Limb (tissue), 2 donors: ENCODE results near the gene CNNM2.
"Not testable (repeated sequence)": the region's sequence is repeated elsewhere in the genome, so short reads cannot be mapped to it uniquely, and the experiment has no call there.

Source experiments
- DNase-seq, 2 donors: peaks; one replicate each; pipeline ENCODE4 v3.0.0-alpha.2; 2016; ENCODE audit errors: extremely low spot score in 2 of 2

CNNM2 gene

DNA sequence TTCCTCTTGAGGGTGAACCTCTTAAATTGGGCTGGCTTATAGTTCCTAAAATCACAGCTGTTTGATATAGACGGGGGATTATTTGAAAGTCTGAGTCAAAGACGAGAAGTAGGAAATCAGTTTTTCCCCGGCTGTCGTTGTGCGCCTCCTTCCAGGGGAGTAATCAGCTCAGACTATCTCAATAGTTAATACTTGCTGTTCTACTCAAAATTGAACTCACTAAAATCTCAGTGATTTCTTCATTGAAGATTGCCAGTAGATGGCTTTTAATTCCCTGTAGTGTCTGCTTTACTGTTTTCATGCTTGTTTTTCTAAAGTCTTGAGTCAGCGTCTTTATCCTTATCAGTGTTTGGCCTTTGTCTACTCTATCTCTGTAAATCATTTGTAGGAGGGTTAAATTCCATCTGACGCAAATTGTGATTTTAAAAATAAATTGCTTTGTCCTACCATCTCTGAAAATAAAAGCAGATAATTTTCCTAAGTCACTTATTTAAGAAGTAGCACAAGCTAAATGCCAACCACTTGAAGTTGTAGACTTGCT is 47.3 kb downstream of the CNNM2 start:
- DNase-seq: no peak

GRCh38 chr10:102967123-102967522 is 49.0 kb downstream of the CNNM2 start:
- no peak for DNase-seq

DNA sequence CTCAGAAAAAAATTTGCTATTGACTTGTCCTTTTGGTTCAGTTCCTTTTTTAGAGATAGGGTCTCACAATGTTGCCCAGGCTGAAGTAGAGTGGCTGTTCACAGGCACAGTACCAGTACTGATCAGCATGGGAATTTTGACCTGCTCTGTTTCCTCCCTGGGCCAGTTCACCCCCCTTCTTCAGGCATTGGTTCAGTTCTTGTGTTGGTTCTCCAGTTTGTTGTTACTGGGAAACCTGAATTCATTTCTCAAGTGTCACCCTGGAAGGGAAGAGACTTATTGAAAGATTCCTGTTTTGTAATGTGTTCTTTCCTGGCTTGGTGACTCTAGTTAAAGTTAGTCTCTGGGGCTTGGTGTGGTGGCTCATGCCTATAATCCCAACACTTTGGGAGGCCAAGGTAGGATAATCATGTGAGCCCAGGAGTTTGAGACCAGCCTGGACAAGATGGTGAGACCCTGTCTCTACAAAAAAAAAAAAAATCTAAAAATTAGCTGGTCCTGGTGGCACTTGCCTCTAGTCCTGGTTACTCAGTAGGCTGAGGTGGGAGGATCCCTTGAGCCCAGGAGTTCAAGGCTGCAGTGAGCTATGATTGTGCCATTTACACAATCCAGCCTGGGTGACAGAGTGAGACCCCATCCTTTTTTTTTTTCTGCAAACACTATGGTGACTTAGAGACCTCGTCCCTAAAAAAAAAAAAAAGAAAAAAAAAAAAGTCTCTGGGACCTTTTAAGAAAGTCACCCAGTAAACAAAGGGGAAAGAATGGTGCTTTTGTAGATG is 52.7 kb downstream of the CNNM2 start:
- DNase-seq: no peak

GRCh38 chr10:102975483-102976379 is 57.6 kb downstream of the CNNM2 start:
- DNase-seq: no peak

DNA sequence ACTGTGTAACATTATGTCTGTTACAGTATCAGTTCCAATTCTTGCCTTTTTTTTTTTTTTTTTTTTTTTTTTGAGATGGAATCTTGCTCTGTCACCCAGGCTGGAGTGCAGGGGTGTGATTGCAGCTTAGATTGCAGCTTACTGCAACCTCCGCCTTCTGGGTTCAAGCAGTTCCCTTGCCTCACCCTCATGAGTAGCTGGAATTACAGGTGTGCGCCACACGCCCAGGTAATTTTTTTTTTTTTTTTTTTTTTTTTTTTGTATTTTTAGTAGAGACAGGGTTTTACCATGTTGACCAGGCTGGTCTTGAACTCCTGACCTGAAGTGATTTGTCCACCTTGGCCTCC is 58.3 kb downstream of the CNNM2 start:
- DNase-seq: not testable (repeated sequence)

GRCh38 chr10:102982296-102982695 is 64.2 kb downstream of the CNNM2 start:
- no peak for DNase-seq

GRCh38 chr10:102984086-102984485 is 66.0 kb downstream of the CNNM2 start:
- DNase-seq: no peak

DNA sequence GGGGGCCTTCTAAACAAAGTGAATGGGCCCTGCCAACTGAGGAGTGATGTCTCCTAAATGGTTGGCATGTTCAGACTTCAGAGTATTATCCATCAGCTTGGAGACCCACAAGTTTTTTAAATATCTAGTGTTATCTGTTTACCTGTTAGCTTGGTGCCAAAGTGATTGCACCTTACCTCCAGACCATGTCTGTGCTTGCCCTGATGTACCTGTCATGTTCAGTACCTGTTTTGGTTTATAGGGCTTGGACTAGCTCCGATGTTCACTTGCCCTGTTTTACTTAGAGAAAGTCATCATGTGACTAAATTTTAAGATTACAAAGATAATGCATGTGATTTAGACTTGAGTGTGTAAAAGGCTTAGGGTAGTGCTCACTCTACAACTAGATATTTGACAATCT is 67.7 kb downstream of the CNNM2 start:
- no peak for DNase-seq

GRCh38 chr10:102988404-102989314 is 70.6 kb downstream of the CNNM2 start:
- no peak for DNase-seq

- no peak for DNase-seq
These were observed 76.6 kb downstream of the CNNM2 start for GRCh38 chr10:102994531-102995295.

- DNase-seq: no peak
These were observed 78.8 kb downstream of the CNNM2 start for GRCh38 chr10:102996876-102997275.

DNA sequence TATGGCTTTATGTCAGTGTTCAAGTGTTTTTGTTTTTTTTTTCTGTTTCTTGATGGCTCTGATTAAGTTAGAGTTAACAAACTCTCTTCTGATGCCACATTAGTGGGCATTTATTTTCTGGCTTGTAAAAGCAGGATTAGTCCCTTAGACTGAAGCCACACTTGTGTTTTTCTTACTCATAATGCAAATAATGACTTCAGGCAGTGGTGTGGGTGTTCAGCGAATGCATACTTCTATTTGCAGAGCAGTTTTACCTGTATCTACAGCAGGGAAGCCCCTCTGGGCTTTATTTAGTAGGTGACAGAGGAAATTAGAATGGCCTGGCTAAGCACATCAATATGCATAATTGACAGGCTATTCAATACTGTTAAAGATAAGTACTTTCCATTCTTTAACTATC is 79.9 kb downstream of the CNNM2 start:
- no peak for DNase-seq

DNA sequence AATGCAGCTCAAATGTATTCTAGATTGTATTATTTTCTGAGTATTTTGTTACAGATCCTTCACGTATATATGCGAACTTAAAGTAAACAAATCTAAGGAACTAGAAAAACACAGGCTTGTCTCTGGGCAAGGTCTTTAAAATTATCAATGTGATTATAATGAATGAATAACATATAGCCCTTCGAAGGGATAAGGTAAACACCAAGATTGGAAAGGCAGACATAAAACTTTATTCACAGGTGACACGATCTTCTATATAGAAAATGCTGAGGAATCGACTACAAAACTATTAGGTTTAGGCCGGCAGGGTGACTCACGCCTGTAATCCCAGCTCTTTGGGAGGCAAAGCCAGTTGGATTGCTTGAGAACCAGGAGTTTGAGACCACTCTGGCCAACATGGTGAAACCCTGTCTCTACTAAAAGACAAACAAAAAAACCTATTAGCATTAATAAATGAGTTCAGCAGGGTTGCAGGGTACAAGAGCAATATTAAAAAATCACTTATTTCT is 80.4 kb downstream of the CNNM2 start:
- no peak for DNase-seq

- DNase-seq: not testable (repeated sequence)
These were observed 82.0 kb downstream of the CNNM2 start for GRCh38 chr10:103000050-103000449.

GRCh38 chr10:103007017-103007416 is 88.9 kb downstream of the CNNM2 start:
- no peak for DNase-seq

- no peak for DNase-seq
These were observed 95.3 kb downstream of the CNNM2 start for GRCh38 chr10:103013416-103013815.

DNA sequence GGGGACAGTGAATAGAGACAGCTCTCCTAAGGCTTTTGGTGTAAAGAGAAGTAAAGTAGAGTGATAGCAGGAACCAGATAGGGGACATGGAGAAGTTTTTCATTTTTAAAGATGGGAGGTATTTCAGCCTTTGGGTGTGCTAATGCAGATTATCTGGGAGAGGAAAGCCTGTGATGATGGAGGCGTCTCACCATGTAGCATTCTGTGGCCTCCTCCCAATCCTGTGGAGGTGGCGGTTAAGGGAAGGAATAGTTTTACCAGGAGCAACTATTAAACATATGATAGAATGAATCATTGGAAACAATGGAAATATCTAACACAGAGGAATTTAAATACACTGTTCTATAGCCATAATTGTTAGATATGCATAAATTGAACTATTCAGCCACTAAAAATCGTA is 101.3 kb downstream of the CNNM2 start:
- DNase-seq: no peak

GRCh38 chr10:103021150-103021899 is 103.2 kb downstream of the CNNM2 start:
- no peak for DNase-seq

DNA sequence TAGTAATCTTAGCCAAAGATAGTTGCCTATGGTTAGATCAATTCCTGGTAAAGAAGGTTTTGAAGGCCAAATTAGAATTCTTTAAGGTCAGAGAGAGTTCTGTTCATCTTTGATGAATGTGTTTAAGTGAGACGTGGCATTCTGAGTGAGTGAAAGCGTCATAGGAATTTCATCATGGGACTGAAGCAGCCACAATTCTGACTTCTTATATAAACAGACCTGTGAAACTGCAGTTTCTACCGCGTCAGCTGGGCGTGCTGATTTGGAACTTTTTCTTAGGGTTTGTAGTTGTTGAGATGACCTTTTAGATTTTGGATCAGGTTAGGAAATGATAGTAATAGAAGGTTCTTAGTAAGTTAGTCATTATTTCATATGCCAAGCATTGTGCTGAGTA is 103.8 kb downstream of the CNNM2 start:
- no peak for DNase-seq

DNA sequence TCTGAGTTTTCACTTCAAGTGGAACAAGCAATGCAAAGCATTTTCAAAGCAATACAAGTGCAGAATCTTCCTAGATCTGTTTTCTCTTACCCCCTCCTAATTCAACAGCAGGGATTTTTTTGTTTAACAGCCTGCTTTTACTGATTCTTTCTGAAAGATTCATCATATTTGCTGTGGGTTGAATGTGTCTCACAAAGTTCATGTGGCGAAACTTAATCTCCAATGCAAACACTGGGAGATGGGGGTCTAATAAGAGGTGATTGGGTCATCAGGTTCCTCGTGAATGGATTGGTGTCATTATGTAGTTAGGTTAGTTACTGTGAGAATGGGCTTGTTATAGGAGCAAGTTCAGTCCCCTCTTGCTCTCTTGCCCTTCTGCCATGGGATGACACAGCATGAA is 107.6 kb downstream of the CNNM2 start:
- DNase-seq: no peak
